LoVo (cell line): ENCODE data around the gene PACSIN1.
A peak's percentile ranks its signal among the peaks of the same experiment; 100 is the strongest.
"Not testable (repeated sequence)": the region's sequence is repeated elsewhere in the genome, so short reads cannot be mapped to it uniquely, and the experiment has no call there.

Source experiments
- DNase-seq: peaks from one replicate; pipeline ENCODE4 v3.0.0-alpha.2; 2016; ENCODE audit warnings: low spot score

Gene PACSIN1

DNA sequence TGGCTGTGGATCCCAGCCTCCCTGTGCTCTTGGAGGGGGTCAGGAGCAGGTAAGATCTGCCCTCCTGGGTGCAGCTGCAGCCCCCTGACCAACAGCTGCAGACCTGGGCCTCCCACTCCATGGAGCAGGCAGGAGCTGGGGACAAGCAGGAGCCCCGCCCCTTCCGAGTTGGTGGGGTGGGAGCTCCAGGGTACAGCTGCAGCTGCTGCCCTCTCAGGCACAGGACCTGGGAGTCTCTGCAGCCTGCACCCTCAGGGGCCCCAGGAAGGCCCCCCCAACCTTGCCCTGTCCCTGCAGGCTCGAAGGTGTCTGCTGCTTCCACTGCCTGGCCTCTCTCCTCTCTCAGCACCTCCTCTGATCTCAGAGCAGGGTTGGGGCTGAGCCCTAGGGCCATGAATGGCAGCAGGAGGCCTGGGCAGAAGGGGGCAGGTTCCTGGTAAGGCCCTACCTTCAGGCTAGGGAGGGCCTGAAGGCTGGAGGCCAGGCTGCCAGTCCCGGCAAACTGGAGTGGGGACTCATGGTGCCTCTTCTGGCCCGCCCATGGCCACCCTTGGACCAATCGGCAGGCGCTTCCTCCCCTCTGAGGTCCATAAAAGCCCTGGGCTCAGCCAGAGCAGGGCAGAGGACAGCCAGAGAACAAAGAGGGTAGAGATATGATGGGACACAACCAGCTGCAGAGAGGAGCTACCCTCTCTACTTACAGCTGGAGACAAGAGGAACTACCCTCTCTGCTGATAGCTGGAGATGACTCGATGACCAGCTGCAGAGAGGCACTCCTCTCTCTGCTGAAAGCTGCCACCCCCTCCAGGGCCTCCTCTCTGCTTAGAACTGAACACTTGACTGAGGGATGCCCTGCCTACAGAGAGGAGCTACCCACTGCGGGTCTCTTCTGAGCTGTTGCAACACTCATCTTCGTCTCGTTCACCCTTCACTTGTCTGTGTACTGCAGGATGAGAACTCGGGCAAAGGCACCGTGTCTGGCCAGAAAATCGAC lies 7.8 kb upstream of the PACSIN1 start:
- DNase-seq = no peak

DNA sequence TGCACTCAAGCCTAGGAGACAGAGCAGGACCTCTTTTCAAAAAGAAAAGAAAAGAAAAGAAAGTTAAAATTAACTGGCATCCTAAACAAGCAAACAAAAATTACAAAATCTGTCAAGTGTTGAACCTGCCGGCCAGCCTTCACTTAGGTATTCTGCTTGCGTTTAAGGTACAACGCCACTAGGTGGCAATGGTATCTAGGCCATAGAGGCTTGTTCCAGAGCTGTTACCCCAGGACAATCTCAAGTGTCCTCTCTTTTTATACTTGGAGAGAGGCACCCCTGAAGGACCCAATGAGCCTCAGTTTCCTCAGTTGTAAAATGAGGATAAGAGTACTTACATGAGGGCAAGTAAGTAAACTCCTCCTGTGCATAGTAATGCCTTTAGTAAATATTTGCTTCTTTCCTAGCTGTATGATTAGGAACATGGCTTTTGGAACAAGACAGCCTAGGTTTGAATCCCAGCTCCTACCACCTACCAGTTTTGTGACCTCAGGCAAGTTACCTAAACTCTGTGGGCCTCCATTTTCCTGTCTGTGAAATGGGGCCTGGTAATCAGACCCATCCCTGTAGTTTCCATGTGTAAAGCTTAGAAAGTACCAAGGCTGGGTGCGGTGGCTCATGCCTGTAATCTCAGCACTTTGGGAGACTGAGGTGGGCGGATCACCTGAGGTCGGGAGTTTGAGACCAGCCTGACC lies 5.8 kb upstream of the PACSIN1 start:
- DNase-seq = peak; percentile 55

DNA sequence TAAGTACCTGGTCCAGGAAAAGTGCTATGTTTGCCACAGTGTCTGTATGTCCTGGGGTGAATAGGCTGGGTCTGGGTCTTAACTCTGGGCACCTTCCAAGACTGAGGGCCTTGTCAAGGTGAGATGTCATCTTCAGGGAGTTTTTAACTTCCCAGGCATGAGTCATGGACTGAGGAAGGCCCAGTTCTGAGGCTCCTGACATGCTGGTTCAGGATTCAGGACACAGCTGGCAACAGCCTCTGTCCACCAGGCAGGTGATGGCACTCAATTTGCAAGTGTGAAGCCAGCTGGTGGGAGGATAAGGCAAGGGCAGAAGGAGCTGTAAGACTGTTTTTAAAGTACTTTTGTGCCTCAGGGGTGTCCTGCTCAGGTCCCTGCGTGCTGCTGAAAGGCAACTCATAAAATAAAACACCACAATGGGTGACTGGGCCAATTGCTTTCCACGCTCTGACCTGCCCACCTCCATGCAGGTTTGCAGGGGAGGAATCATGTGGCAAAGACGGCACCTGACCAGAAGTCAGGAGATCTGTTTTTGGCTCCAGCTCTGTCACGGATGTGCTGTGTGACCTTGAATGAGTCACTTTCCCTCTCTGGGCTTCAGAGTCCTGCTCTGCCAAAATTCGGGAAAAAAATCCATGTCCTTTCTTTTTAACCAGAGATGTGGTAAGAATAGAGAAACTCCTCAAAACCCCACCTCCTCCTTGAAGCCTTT lies 4.9 kb upstream of the PACSIN1 start:
- DNase-seq = no peak

DNA sequence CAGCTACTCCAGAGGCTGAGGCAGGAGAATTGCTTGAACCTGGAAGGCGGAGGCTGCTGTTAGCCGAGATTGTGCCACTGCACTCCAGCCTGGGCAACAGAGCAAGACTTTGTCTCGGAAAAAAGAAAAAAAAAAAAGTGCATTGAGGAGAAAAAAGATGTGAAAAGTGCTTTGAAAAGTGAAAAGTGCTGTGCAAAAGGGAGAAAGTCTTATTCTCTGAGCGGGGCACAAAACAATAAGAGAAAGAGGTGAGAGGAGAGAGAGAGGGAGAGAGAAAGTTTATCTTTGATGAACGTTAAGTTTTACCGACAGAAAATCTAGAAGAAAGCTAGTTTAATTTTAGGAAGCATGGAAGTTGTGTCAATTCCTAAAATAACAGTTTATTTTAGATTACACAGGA lies 3.9 kb upstream of the PACSIN1 start:
- DNase-seq = no peak

DNA sequence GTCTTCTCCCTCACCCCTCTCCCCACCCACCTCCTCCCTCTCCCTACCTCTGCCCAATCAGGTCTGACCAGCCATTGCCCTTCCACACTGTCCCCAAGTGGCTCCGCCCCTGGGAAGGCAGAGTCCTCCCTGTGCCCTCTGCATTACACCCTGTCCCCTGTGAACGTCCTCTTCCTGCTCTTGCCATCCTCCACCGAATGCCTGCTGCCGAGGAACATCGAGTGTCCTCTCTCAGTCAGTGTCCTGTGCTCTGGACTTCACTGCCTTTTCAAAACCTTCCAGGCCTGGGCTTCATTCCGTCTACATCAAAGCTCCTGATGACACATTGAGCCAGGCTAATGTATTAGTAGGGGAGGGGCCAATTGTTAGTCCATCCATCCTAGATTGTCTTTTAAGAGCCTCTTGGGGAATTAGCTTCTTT lies 3.3 kb upstream of the PACSIN1 start:
- peak; percentile 40 for DNase-seq

- DNase-seq = no peak
Observed at GRCh38 chr6:34463299-34463698, 2.6 kb upstream of the PACSIN1 start.

GRCh38 chr6:34463849-34464248 lies 2.0 kb upstream of the PACSIN1 start:
- DNase-seq = no peak

GRCh38 chr6:34466242-34467185 lies 638 bp downstream of the PACSIN1 start:
- no peak for DNase-seq

- no peak for DNase-seq
Observed at GRCh38 chr6:34468378-34468892, 2.6 kb downstream of the PACSIN1 start.

DNA sequence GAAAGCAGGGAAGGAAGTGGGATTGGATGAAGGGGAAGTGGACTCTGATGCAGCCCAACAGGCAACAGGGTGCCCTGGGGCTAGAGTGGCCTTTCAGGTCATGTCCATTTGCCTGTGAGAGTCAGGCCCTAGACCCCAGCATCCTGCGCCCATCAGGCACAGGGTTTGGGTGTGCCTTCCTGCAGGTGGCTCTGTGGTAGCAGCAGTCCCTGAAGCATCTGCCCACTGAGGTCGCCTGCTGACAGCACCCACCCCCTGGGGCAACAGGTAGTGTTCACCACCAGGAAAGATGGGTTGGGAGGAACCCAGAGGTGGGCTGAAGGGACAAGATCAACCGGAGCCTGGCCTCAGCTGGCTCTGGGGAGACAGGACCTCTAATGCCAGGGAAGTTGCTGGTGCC lies 3.6 kb downstream of the PACSIN1 start:
- no peak for DNase-seq

GRCh38 chr6:34472425-34472824 lies 6.5 kb downstream of the PACSIN1 start:
- DNase-seq = no peak

DNA sequence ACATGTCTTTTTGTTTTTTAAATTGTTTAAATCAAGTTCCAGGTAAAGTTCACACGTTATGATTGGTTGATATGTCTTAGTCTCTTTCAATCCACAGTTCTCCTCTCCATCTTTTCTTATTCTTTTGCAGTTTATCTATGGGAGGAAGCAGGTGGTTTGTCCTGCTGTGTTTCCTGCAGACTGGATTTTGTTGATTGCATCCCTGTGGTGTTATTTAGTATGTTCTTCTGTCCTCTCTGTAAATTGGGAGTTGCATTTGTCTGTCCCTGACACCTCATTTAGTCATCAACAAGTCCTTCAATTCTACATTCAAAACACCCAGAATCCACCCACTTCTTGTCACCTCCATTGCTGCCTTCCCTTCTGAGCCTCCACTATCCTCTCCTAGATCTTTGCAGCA lies 8.1 kb downstream of the PACSIN1 start:
- DNase-seq = no peak

DNA sequence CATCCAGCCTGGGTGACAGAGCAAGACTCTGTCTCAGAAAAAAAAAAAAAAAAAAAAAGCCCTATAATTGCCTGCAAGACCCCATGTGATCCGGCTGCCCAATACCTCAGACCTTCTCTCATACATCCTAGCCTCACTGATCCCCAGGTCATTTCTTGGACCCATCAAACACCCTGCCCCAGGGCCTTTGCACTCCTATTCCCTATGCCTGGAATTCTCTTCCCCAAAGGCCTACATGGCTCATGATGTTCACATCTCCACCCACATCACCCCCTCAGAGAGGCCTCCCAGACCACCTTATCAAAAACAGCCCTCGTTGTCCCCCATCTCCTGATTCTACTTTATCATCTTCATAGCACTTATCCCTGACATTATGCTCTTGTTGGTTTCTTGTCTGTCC lies 8.9 kb downstream of the PACSIN1 start:
- no peak for DNase-seq

- no peak for DNase-seq
Observed at GRCh38 chr6:34475238-34475682, 9.4 kb downstream of the PACSIN1 start.

GRCh38 chr6:34475767-34476328 lies 10.0 kb downstream of the PACSIN1 start:
- no peak for DNase-seq

- DNase-seq = no peak
Observed at GRCh38 chr6:34476447-34476846, 10.6 kb downstream of the PACSIN1 start.

- DNase-seq = no peak
Observed at GRCh38 chr6:34476921-34477320, 11.0 kb downstream of the PACSIN1 start.

DNA sequence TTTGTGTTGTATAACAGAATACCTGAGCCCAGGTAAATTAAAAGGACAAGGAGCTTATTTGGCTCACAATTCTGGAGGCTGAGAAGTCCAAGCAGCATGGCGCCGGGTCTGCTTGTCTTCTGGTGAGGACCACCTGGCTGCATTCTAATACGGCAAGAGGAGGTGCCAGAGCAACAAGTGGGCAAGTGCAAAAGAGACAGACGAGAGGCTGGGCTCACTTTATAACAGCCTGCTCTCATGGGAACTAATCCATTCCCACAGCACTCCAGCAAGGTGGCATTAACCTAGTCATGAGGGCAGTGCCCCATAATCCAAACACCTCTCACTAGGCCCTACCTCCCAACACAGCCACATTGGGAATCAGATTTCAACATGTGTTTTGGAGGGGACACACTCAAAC lies 12.9 kb downstream of the PACSIN1 start:
- DNase-seq = no peak

DNA sequence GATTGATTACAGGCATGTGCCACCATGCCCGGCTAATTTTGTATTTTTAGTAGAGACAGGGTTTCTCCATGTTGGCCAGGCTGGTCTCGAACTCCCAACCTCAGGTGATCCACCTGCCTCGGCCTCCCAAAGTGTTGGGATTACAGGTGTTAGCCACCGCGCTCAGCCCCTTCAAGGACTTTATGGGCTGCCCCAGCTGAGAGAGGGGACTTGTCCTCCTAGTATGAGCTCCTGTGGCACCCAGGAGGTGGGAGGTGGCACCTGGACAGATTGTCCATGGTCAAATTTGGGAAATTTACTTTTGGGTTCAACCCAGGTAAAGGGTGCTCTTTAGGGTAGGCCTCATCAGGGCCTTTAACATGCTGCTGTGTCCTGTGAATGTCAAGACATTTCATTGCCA lies 17.9 kb downstream of the PACSIN1 start:
- not testable (repeated sequence) for DNase-seq

GRCh38 chr6:34484391-34484790 lies 18.5 kb downstream of the PACSIN1 start:
- DNase-seq = no peak

DNA sequence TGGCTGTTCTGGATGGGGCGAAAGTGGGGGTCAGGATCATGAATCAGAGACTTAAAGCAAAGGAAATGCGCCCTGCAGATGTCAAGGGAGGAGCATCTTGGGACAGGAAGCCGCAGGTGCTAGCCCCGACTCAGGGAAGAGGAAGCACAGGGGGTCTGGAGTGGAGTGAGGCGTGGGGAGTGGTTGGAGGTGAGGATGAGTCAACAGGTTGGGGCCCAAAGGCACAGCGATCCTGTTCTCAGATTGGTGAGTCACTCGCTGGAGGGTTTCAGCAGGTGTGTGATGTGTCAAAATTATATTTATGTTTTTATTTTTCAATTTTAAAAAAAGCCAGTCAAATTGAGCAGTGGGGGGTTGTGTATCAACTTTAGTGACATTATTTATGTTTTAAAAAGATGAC lies 19.0 kb downstream of the PACSIN1 start:
- peak; percentile 38 for DNase-seq
